Measurements from ENCODE around the gene SYPL1.

Gene SYPL1

DNA sequence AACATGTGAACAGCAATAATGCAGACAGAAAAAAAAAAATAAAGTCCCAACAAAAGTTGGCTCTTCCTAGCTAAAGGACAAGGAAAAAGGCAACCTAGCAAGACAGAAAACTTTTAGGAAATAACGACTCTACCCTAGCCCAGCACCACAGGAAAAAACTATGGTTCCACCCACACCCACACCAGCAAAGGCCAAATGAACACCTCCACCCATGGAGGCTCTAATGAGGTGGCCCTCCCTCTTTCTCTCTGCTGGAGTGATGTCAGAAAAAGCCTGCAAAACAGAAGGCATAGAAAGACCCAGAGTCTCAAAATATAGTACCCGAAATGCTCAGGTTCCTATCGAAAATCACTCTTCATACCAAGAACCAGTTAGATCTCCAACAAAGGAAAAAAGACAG is 28.4 kb downstream of the SYPL1 start:
- Histone ChIP-seq H3K36me3 (ENCODE audit: control insufficient read depth, insufficient read depth, low read length) (no peaks in the 10 kb centered on the region), H3K9ac (ENCODE audit: low read depth, low read length) (no peak overlapping the region), H3K9me3 (ENCODE audit: control insufficient read depth, insufficient read depth, low read length) (no peaks in the 10 kb centered on the region), H3K4me1 (ENCODE audit: control insufficient read depth, insufficient read depth, low read length) (no peaks in the 10 kb centered on the region), H3K4me3 (ENCODE audit: low read depth, low read length) (no peak overlapping the region), H3K27me3 (ENCODE audit: control insufficient read depth, insufficient read depth, low read length) (no peaks in the 10 kb centered on the region)

DNA sequence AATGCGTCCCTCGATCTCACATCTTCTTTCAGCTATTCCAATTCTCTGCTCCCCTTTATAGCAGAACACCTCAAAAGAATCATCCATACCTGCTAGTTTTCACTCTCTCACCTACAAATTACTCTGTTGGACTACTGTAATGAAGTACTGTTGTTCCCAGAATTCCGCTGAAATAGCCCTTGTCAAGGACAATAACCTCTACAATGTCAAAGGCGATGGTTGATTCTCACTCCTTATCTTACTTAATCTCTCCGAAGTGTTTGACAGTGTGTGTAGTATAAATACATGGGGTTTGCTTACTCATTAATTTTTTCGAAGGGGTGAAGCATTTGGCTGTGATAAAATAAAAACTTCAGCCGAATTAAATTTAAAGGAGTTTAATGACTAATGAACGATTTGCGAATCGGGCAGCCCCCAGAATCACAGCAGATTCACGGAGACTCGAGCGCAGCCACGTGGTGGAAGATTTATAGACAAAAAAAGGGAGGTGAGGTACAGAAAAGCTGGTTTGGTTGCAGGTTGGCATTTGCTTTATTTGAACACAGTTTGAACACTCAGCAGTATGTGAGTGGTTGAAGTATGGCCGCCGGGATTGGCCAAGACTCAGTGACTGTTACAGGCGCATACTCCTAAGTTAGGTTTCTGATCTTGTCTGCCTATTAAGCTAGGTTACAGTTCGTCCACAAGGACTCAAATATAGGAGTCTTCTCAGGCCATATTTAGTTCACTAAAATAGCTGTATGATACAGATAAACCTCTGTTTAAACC is 29.8 kb downstream of the SYPL1 start:
- H3K36me3 ChIP-seq (ENCODE audit: control insufficient read depth, insufficient read depth, low read length), result no peaks in the 10 kb centered on the region
- no peaks in the 10 kb centered on the region for H3K4me1 ChIP-seq (ENCODE audit: control insufficient read depth, insufficient read depth, low read length)
- no peak overlapping the region for H3K4me3 ChIP-seq (ENCODE audit: low read depth, low read length)
- H3K9me3 ChIP-seq (ENCODE audit: control insufficient read depth, insufficient read depth, low read length), result no peaks in the 10 kb centered on the region
- H3K9ac ChIP-seq (ENCODE audit: low read depth, low read length), result no peak overlapping the region
- no peaks in the 10 kb centered on the region for H3K27me3 ChIP-seq (ENCODE audit: control insufficient read depth, insufficient read depth, low read length)

DNA sequence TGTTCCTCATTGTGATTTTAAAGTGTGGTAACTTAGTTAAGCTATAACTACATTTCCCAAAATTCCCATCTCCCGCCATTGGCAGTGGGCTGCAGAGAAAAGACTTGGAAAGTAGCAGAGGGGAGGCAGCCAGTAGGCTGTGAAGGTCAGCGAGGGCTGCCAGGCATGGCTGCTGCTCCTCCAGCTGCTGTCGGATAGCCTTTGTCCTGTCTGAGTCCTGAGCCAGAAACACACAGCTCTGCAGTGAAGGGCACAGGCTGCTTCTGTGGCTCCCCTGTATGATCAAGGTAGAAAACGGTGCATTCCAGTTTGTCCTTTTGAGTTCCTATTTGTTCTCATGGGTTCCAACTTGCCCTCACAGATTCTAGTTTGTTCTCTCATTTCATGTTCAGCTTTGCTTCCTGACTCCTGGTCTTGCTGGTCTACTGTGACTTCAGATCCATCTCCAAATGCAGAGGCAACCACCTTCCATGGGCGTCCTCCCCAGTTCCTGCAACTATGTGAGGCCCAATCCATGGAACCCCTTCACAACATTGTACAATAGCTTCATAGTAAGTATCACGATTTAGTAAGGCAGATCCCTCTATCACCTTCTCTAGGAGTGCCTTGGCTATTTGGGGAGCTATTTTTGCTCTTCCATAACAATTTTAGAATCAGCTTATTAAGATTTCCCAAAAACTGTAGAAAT is 31.7 kb downstream of the SYPL1 start:
- no peaks in the 10 kb centered on the region for H3K27me3 ChIP-seq (ENCODE audit: control insufficient read depth, insufficient read depth, low read length)
- no peaks in the 10 kb centered on the region for H3K4me1 ChIP-seq (ENCODE audit: control insufficient read depth, insufficient read depth, low read length)
- no peaks in the 10 kb centered on the region for H3K9me3 ChIP-seq (ENCODE audit: control insufficient read depth, insufficient read depth, low read length)
- no peaks in the 10 kb centered on the region for H3K36me3 ChIP-seq (ENCODE audit: control insufficient read depth, insufficient read depth, low read length)
- no peak overlapping the region for H3K4me3 ChIP-seq (ENCODE audit: low read depth, low read length)
- no peak overlapping the region for H3K9ac ChIP-seq (ENCODE audit: low read depth, low read length)

DNA sequence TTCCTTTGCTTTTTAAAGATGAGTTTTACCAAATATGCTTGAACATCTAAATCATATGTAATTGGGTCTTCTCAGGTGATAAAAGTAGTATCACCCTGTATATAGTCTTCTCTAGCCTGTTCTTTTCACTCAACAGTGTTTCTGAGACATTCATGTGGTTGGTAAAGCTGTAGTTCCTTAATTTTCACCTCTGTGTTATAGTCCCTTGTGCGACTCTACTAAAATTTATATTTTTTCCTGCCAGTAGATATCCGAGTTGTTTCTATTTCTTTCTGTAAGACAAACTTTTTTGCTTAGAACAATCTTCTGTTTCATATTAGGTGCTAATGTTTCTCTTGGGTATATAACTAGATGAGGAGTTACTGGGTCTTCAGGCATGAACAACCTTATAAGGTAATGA is 35.6 kb downstream of the SYPL1 start:
- Histone ChIP-seq H3K9me3 (ENCODE audit: control insufficient read depth, insufficient read depth, low read length) (no peaks in the 10 kb centered on the region), H3K27me3 (ENCODE audit: control insufficient read depth, insufficient read depth, low read length) (no peaks in the 10 kb centered on the region), H3K36me3 (ENCODE audit: control insufficient read depth, insufficient read depth, low read length) (no peaks in the 10 kb centered on the region), H3K4me3 (ENCODE audit: low read depth, low read length) (no peak overlapping the region), H3K4me1 (ENCODE audit: control insufficient read depth, insufficient read depth, low read length) (no peaks in the 10 kb centered on the region), H3K9ac (ENCODE audit: low read depth, low read length) (no peak overlapping the region)

DNA sequence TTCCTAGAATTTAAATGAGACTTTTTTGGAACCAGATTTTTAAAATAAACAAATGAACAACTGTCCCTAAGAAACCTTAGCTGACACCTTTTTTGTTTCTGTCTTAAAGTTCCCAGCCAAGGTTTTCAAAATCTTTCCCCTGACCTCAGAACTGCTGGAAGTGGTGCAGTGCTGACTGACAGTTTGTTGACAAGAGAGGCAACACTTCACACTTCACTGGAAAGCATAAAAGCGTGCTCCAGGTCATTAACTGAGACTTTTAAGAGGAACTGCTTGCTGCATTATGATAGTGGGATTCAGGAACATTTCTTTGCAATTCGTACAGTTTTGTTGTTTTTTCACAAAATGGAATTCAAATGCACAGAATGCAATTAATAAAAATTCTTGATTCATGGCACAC is 36.2 kb downstream of the SYPL1 start:
- Histone ChIP-seq H3K36me3 (ENCODE audit: control insufficient read depth, insufficient read depth, low read length) (no peaks in the 10 kb centered on the region), H3K4me1 (ENCODE audit: control insufficient read depth, insufficient read depth, low read length) (no peaks in the 10 kb centered on the region), H3K9ac (ENCODE audit: low read depth, low read length) (no peak overlapping the region), H3K27me3 (ENCODE audit: control insufficient read depth, insufficient read depth, low read length) (no peaks in the 10 kb centered on the region), H3K4me3 (ENCODE audit: low read depth, low read length) (no peak overlapping the region), H3K9me3 (ENCODE audit: control insufficient read depth, insufficient read depth, low read length) (no peaks in the 10 kb centered on the region)

DNA sequence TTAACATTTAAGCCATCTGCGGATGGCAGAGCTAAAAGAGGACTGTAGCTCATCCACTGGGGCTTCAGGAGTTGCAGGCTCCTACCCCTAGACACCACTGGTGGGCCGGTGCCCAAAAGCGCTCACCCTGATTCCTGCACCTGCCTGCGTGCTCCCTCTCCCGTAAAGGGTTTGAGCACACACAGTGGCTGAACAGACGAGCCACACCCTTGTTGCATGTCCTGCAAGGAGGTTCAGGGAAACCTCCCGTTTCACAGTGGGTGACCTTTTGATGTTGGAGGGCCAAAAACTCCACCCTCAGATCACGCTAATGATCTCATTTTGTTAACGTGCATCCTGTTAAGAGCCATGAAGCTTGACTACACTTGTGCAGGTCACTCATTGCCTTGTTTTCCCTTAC is 37.9 kb downstream of the SYPL1 start:
- Histone ChIP-seq H3K9me3 (ENCODE audit: control insufficient read depth, insufficient read depth, low read length) (no peaks in the 10 kb centered on the region), H3K4me3 (ENCODE audit: low read depth, low read length) (no peak overlapping the region), H3K36me3 (ENCODE audit: control insufficient read depth, insufficient read depth, low read length) (no peaks in the 10 kb centered on the region), H3K4me1 (ENCODE audit: control insufficient read depth, insufficient read depth, low read length) (no peaks in the 10 kb centered on the region), H3K9ac (ENCODE audit: low read depth, low read length) (no peak overlapping the region), H3K27me3 (ENCODE audit: control insufficient read depth, insufficient read depth, low read length) (no peaks in the 10 kb centered on the region)

DNA sequence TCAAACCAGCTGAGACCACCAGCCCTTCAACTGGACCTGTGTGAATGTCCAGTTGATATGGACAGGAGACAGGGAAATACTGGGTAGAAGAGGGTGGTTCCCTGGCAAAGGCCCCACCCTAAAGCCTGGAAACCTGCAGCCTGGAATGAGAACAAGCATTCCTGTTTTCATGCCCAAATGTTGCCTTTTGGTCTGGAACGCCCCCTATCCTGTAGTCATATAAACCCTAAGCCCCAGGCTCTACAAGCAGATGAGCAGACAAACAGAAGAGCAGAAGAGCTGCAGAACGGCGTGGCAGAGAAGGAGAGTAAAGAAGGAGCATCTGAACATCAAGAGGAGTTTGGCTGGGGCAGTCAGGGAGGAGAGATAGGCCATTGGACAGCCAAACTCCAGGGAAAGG is 38.4 kb downstream of the SYPL1 start:
- H3K9ac ChIP-seq (ENCODE audit: low read depth, low read length), result no peak overlapping the region
- no peaks in the 10 kb centered on the region for H3K36me3 ChIP-seq (ENCODE audit: control insufficient read depth, insufficient read depth, low read length)
- no peaks in the 10 kb centered on the region for H3K9me3 ChIP-seq (ENCODE audit: control insufficient read depth, insufficient read depth, low read length)
- no peak overlapping the region for H3K4me3 ChIP-seq (ENCODE audit: low read depth, low read length)
- H3K4me1 ChIP-seq (ENCODE audit: control insufficient read depth, insufficient read depth, low read length), result no peaks in the 10 kb centered on the region
- no peaks in the 10 kb centered on the region for H3K27me3 ChIP-seq (ENCODE audit: control insufficient read depth, insufficient read depth, low read length)

DNA sequence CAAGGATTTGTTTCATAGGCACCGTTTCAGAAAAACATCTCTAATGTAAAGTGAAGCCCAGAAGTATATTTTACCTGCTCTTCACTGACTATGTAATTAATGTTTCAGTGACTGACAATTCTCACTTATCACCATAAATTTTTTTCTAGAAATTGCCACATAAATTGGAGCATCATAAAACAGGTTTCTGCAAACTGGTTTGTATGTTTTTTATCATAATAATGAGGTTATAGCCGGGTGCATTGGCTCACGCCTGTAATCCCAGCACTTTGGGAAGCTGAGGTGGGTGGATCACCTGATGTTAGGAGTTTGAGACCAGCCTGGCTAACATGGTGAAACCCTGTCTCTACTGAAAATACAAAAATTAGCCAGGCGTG is 39.4 kb downstream of the SYPL1 start:
- no peaks in the 10 kb centered on the region for H3K36me3 ChIP-seq (ENCODE audit: control insufficient read depth, insufficient read depth, low read length)
- no peaks in the 10 kb centered on the region for H3K4me1 ChIP-seq (ENCODE audit: control insufficient read depth, insufficient read depth, low read length)
- no peaks in the 10 kb centered on the region for H3K9me3 ChIP-seq (ENCODE audit: control insufficient read depth, insufficient read depth, low read length)
- H3K4me3 ChIP-seq (ENCODE audit: low read depth, low read length), result no peak overlapping the region
- no peaks in the 10 kb centered on the region for H3K27me3 ChIP-seq (ENCODE audit: control insufficient read depth, insufficient read depth, low read length)
- H3K9ac ChIP-seq (ENCODE audit: low read depth, low read length), result no peak overlapping the region

DNA sequence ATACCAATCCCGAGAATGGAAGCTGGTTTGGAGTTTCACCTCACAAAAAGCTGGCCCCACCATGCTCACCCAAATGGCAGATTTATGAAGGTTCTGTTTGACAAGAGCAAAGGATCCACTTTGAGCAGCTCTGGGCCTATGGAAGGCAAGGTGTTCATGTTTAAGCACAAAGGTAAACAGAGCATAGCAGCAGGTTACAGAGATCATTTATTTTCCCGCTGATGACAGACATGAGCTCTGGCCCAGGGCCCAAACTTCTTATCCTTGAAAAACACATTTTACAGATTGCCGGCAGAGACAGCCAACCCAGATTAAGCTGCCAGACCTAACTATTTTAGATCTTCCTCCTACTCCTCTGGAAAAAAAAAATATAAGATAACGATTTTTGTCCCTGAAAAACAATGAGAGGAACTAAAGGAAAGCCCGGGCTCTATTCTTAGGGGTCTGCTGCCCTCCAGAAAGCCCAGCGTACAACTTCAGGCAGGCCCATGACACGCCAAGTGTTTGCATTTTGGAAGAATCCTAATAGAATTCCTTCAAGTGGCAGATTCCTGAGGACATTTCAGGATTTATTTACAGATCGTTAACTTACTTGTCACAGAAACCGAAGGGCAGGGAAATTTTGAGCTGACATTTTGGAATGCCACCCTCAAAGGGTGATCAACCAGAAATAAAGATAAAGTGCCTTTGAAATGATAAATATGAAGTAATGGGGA is 40.0 kb downstream of the SYPL1 start:
- no peak overlapping the region for H3K4me3 ChIP-seq (ENCODE audit: low read depth, low read length)
- no peaks in the 10 kb centered on the region for H3K36me3 ChIP-seq (ENCODE audit: control insufficient read depth, insufficient read depth, low read length)
- no peaks in the 10 kb centered on the region for H3K9me3 ChIP-seq (ENCODE audit: control insufficient read depth, insufficient read depth, low read length)
- H3K27me3 ChIP-seq (ENCODE audit: control insufficient read depth, insufficient read depth, low read length), result no peaks in the 10 kb centered on the region
- H3K9ac ChIP-seq (ENCODE audit: low read depth, low read length), result no peak overlapping the region
- no peaks in the 10 kb centered on the region for H3K4me1 ChIP-seq (ENCODE audit: control insufficient read depth, insufficient read depth, low read length)

DNA sequence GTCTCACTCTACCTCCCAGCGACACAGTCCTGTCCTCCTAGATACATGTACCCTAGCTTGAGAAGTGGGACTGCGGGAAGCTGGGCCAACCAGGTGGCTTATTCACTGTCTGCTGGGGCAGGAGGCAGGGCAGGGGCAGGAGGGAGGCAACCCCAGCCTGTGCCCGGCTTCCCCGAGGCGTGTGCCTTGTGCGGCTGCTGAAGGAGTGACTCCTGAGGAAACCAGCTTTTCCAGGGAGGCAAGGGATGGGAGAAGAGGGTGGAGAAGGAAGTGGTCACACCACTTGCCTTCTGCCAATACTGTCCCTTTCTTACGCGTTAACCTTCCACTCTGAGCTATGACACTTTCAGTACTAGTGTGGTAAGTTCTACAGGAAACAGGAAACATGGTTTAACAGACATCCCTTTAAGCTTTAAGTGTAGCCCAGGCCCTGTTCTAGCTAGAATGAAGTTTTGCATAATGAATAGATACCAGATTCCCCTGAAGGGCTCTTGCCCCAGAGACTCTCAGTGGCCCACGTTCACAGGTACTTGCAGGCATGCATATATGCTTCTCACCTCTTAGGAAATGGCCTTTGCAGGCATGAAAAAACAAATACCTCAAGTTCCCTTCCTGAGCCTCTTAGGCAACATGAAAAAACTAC is 40.6 kb downstream of the SYPL1 start:
- H3K9me3 ChIP-seq (ENCODE audit: control insufficient read depth, insufficient read depth, low read length), result no peaks in the 10 kb centered on the region
- no peak overlapping the region for H3K9ac ChIP-seq (ENCODE audit: low read depth, low read length)
- no peaks in the 10 kb centered on the region for H3K36me3 ChIP-seq (ENCODE audit: control insufficient read depth, insufficient read depth, low read length)
- no peak overlapping the region for H3K4me3 ChIP-seq (ENCODE audit: low read depth, low read length)
- H3K27me3 ChIP-seq (ENCODE audit: control insufficient read depth, insufficient read depth, low read length), result no peaks in the 10 kb centered on the region
- no peaks in the 10 kb centered on the region for H3K4me1 ChIP-seq (ENCODE audit: control insufficient read depth, insufficient read depth, low read length)

DNA sequence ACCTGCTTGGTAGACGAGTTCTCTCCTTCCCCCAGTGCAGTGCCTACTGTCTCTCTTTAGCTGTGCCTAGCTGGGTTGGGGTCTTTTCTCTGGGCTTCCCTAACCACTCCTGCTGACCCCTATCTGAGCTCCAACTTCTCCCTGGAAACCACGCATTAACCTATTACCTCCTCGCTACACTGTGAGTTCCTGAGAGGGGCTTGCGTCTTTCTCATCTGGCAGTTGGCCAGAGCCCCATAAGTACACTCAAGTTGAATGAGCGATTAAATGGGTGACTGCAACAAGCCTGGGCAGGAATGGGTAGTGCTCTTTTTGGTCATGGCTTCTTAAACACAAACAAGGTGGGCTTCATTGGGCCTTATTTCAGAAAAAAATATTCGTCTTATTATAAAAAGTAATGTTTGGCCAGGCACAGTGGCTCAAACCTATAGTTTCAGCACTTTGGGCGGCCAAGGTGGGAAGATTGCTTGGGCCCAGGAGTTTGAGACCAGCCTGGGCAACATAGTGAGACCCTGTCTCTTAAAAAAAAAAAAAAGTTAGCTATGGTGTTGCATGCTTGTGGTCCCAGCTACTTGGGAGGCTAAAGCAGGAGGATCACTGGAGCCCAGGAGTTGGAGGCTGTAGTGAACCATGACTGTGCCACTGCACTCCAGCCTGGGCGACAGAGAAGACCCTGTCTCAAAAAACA is 41.4 kb downstream of the SYPL1 start:
- H3K4me3 ChIP-seq (ENCODE audit: low read depth, low read length), result no peak overlapping the region
- H3K36me3 ChIP-seq (ENCODE audit: control insufficient read depth, insufficient read depth, low read length), result no peaks in the 10 kb centered on the region
- H3K4me1 ChIP-seq (ENCODE audit: control insufficient read depth, insufficient read depth, low read length), result no peaks in the 10 kb centered on the region
- H3K9ac ChIP-seq (ENCODE audit: low read depth, low read length), result no peak overlapping the region
- no peaks in the 10 kb centered on the region for H3K27me3 ChIP-seq (ENCODE audit: control insufficient read depth, insufficient read depth, low read length)
- H3K9me3 ChIP-seq (ENCODE audit: control insufficient read depth, insufficient read depth, low read length), result no peaks in the 10 kb centered on the region
